Gastroesophageal sphincter (tissue), 3 donors: ENCODE data around the gene ASPN.

Source experiments
- CTCF ChIP-seq, 4 experiments: fragments of 200-600 bp in 2 of 4; fragments of 450-650 bp in 2 of 4; sonication (generic) in 1 of 4; IDR thresholded peaks; one replicate each; pipeline ENCODE4 v1.5.1; 2017 to 2019; ENCODE audit warnings: antibody characterized with exemption in 4 of 4, mild to moderate bottlenecking in 2 of 4, moderate library complexity in 2 of 4
- EP300 ChIP-seq: sonication (generic); formaldehyde crosslinking; IDR thresholded peaks from one replicate; pipeline ENCODE4 v1.6.1; 2017; ENCODE audit warnings: antibody characterized with exemption, mild to moderate bottlenecking
- POLR2A ChIP-seq, 2 donors: fragments of 450-650 bp; IDR thresholded peaks; one replicate each; pipeline ENCODE4 v1.6.1; 2017; ENCODE audit warnings: antibody characterized with exemption in 2 of 2, mild to moderate bottlenecking in 2 of 2, moderate library complexity in 1 of 2
- POLR2AphosphoS5 ChIP-seq: sonication (generic); formaldehyde crosslinking; IDR thresholded peaks from one replicate; pipeline ENCODE4 v1.6.1; 2017; ENCODE audit warnings: antibody characterized with exemption

GRCh38 chr9:92457576-92457975, 24.7 kb downstream of the ASPN start:
- TF ChIP-seq CTCF (IDR thresholded peaks at IDR 0.05) = no peak
- TF ChIP-seq POLR2AphosphoS5 = no peak
- TF ChIP-seq EP300 = no peak
- TF ChIP-seq POLR2A (IDR thresholded peaks at IDR 0.05) = no peak
